Measurements from ENCODE around the gene TOM1L1. TPM values are rescaled to one million over a fixed set of nuclear protein-coding genes. Genes with fewer than 3 reads are reported as not detected.
A peak's percentile ranks its signal among the peaks of the same experiment; 100 is the strongest.

Gene TOM1L1
- total and polyA plus RNA-seq, 11 donors = 6.1 to 19.7 (median 9.8) TPM

DNA sequence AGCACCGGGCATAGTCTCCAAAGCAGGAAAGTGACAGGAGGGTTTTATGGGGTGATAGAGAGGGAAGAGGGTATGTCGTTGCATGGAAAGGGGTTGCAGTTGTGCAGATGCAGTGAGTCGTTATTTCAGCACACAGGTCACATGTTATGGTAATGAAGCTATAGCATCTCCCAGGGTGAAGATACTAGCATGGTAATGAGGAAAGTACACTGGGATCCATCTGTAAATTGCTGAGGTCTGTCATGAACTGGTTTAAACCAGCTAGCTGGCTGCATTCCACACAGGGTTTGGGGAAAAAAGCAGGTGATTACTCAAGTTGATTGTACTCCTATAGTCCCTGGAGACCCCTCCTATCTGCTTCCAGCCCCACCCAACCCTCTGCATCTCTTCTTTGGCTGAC, 56.1 kb downstream of the TOM1L1 start:
- Histone ChIP-seq H3K27me3 (no peaks in the 10 kb centered on the region), H3K9me3 (no peaks in the 10 kb centered on the region), H3K4me3 (no peak overlapping the region), H3K36me3 (peaks cover 0 to 76% (median 57%) of the 10 kb centered on the region in 9 donors), H3K4me1 (no peaks in the 10 kb centered on the region), H3K27ac (no peak overlapping the region)
- 71 to 78% (median 76%) methylated on average over 3 of the region's 3 CpGs for WGBS, 4 donors
- intact Hi-C loops (cut with DNase I) = no loop called here
- ATAC-seq (no peak), DNase-seq (no peak)
- no peak for TF ChIP-seq POLR2A (IDR thresholded peaks at IDR 0.05)
- TF ChIP-seq, protein P1, sequence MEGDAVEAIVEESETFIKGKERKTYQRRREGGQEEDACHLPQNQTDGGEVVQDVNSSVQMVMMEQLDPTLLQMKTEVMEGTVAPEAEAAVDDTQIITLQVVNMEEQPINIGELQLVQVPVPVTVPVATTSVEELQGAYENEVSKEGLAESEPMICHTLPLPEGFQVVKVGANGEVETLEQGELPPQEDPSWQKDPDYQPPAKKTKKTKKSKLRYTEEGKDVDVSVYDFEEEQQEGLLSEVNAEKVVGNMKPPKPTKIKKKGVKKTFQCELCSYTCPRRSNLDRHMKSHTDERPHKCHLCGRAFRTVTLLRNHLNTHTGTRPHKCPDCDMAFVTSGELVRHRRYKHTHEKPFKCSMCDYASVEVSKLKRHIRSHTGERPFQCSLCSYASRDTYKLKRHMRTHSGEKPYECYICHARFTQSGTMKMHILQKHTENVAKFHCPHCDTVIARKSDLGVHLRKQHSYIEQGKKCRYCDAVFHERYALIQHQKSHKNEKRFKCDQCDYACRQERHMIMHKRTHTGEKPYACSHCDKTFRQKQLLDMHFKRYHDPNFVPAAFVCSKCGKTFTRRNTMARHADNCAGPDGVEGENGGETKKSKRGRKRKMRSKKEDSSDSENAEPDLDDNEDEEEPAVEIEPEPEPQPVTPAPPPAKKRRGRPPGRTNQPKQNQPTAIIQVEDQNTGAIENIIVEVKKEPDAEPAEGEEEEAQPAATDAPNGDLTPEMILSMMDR (IDR thresholded peaks at IDR 0.05) = no peak

DNA sequence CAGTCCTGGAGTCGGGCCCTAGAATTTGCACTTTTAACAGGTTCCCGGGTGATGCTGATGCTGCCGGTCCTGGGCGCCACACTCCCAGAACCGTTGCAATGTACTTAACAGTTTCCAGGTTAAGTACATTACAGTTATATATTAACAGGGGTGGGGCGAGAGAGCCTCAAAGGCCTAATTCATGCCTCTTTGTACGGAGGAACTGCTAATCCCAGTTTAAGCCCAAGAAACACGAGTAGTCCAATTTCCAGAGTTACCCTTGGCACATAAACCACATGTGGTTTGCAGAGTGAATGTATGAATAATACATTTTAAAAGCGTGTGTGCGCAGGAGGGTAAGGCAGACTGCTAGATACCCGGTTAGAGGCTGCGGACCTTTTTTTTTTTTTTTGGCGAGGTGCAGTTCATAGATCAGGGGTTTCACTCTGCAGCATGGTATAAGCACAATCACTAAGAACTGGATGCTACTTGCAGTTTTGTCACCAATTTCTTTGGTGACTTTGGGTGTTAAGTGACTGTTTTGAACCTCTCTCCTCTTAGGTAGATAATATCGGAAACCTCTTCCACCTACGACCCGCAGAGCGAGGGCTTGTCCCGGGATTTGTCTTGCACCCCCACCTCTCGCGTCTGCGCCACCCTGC, 67.1 kb downstream of the TOM1L1 start:
- Histone ChIP-seq H3K36me3 (peaks cover 0 to 27% (median 24%) of the 10 kb centered on the region in 9 donors), H3K4me3 (peak overlapping the region; percentile 72 to 97 (median 89)), H3K27ac (peak overlapping the region; percentile 18 to 92 (median 86)), H3K4me1 (peaks cover 0 to 30% (median 17%) of the 10 kb centered on the region in 12 donors), H3K27me3 (no peaks in the 10 kb centered on the region), H3K9me3 (no peaks in the 10 kb centered on the region)
- TF ChIP-seq POLR2A (IDR thresholded peaks at IDR 0.05) = no peak
- TF ChIP-seq, protein P1 (IDR thresholded peaks at IDR 0.05) = peak in 1 of 12 donors; percentile 49
- intact Hi-C loops (cut with DNase I) = loop anchor here in 3 of 10 donors (2.0 to 10.0 kb wide), 3 partner anchors 63 to 271 kb away; partner anchors contain the start of gene TOM1L1 (in 1 of the 3)
- DNase-seq (no peak), ATAC-seq (peak in 2 of 4 donors; percentile 1 to 7)
- 1 to 2% (median 2%) methylated on average over 20 to 21 of the region's 21 CpGs for WGBS, 4 donors

DNA sequence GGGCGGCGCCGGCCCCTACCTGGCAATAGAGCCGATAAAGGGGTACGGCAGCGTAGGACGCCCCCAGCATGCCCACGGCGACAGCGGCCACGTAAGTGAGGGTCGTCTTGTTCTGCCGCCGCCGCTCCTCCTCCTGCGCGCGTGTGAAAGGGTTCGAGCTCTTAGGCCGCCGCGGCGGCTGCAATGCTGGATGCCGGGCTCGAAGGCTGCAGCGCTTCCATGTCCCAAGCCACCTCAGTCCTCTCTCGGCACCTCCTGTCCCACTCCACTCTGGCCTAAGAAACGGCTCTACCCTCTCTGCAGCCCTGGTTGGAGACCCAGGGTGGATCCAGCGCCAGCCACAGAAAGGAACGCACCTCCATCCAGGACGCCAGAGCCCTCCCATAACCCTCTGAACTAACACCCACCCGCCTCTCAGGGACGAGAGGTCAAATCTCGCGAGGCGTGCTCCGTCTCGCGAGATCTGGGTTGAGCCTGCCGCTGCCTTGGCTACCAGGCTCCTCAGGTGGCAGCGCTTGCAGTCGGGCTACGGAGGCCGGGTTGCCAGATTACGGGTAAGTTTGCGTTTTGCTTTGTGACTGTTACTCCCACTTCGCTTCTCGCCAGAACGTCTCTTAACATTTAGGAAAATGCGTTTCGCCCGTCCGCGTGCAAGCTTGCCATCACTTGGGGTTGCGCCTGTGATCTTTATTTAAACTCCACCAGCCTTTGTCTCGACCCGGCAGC, 67.8 kb downstream of the TOM1L1 start, which contains the start of the genes COX11 and STXBP4:
Gene COX11 (minus strand): TSS at position 393 of the 726 bp plus-strand sequence. CDS start 8 bp downstream, at position 385.
Gene STXBP4 (plus strand): TSS at position 504 of the 726 bp plus-strand sequence. CDS start 17,455 bp downstream, outside the sequence.
- peak within 1 kb of the TSS; percentile 63 to 92 (median 86) for H3K27ac ChIP-seq
- DNase-seq (peak; percentile 95 to 96 (median 95)), ATAC-seq (peak; percentile 99)
- H3K27me3 ChIP-seq = no peaks in the 10 kb centered on the region
- peak within 1 kb of the TSS; percentile 72 to 97 (median 89) for H3K4me3 ChIP-seq
- no peaks in the 10 kb centered on the region for H3K9me3 ChIP-seq
- peaks cover 0 to 30% (median 17%) of the 10 kb centered on the region in 12 donors for H3K4me1 ChIP-seq
- intact Hi-C loops (cut with DNase I) = loop anchor here in 3 of 10 donors (2.0 to 10.0 kb wide), 3 partner anchors 64 to 270 kb away; partner anchors contain the start of gene TOM1L1 (in 1 of the 3)
- peaks cover 0 to 20% (median 17%) of the 10 kb centered on the region in 9 donors for H3K36me3 ChIP-seq
- TF ChIP-seq, protein P1 (IDR thresholded peaks at IDR 0.05) = peak in 11 of 12 donors; percentile 2 to 61 (median 33)
- TF ChIP-seq POLR2A (IDR thresholded peaks at IDR 0.05) = peak in 1 of 2 donors; percentile 90
- 0 to 1% (median 0%) methylated on average over 44 to 57 of the region's 57 CpGs for WGBS, 4 donors
